Nephron (organoid): Measurements from ENCODE around the gene SSR1.

Experiments
- H3K27ac Mint-ChIP-seq, 3 experiments: 2 replicates each; pipeline ENCODE4 v1.8.0; 2020; ENCODE audit warnings: mixed read lengths in 3 of 3, mild to moderate bottlenecking in 2 of 3, moderate library complexity in 1 of 3
- H3K27me3 Mint-ChIP-seq: 2 replicates; pipeline ENCODE4 v1.8.0; 2021; ENCODE audit warnings: low read depth, mild to moderate bottlenecking, moderate library complexity, mixed read lengths
- H3K36me3 Mint-ChIP-seq: 2 replicates; pipeline ENCODE4 v1.8.0; 2020; ENCODE audit warnings: low read depth, mixed read lengths
- H3K4me1 Mint-ChIP-seq: 2 replicates; pipeline ENCODE4 v1.8.0; 2020; ENCODE audit warnings: mixed read lengths
- H3K4me3 Mint-ChIP-seq, 3 experiments: 2 replicates each; pipeline ENCODE4 v1.8.0; 2020; ENCODE audit warnings: mild to moderate bottlenecking in 3 of 3, mixed read lengths in 3 of 3, moderate library complexity in 2 of 3
- H3K9me3 Mint-ChIP-seq: 2 replicates; pipeline ENCODE4 v1.8.0; 2020; ENCODE audit warnings: mixed read lengths
- CTCF ChIP-seq, 3 experiments: fragments of 200-600 bp; sonication (generic); IDR thresholded peaks; one replicate each; pipeline ENCODE4 v1.5.0; 2021; ENCODE audit warnings: antibody characterized with exemption in 3 of 3; ENCODE audit not compliant: unreplicated experiment in 3 of 3

Gene SSR1

GRCh38 chr6:7311917-7312615, 933 bp downstream of the SSR1 start:
- no peaks in the 10 kb centered on the region for H3K27me3 Mint-ChIP-seq
- peaks cover 31% of the 10 kb centered on the region for H3K36me3 Mint-ChIP-seq
- H3K27ac Mint-ChIP-seq, result peak overlapping the region; percentile 97
- TF ChIP-seq CTCF (IDR thresholded peaks at IDR 0.05; ENCODE audit: unreplicated experiment in 3 of 3), result no peak
- peaks cover 15% of the 10 kb centered on the region for H3K4me1 Mint-ChIP-seq
- peak overlapping the region; percentile 92 to 97 (median 96) for H3K4me3 Mint-ChIP-seq
- no peaks in the 10 kb centered on the region for H3K9me3 Mint-ChIP-seq

GRCh38 chr6:7311176-7311575, 1.8 kb downstream of the SSR1 start:
- Mint-ChIP-seq H3K36me3 (peaks cover 33% of the 10 kb centered on the region), H3K9me3 (no peaks in the 10 kb centered on the region), H3K4me3 (peak overlapping the region; percentile 92 to 97 (median 96)), H3K4me1 (peaks cover 15% of the 10 kb centered on the region), H3K27me3 (no peaks in the 10 kb centered on the region), H3K27ac (peak overlapping the region; percentile 89 to 97 (median 97))
- TF ChIP-seq CTCF (IDR thresholded peaks at IDR 0.05; ENCODE audit: unreplicated experiment in 3 of 3), result no peak

- Mint-ChIP-seq H3K27me3 (no peaks in the 10 kb centered on the region), H3K36me3 (peaks cover 51% of the 10 kb centered on the region), H3K4me3 (no peak overlapping the region), H3K4me1 (peaks cover 25% of the 10 kb centered on the region), H3K9me3 (no peaks in the 10 kb centered on the region), H3K27ac (no peak overlapping the region)
- TF ChIP-seq CTCF (IDR thresholded peaks at IDR 0.05; ENCODE audit: unreplicated experiment in 3 of 3), result no peak
These were observed 3.9 kb downstream of the SSR1 start for GRCh38 chr6:7309050-7309449.

- peaks cover 64% of the 10 kb centered on the region for H3K36me3 Mint-ChIP-seq
- H3K9me3 Mint-ChIP-seq, result no peaks in the 10 kb centered on the region
- H3K4me3 Mint-ChIP-seq, result no peak overlapping the region
- H3K4me1 Mint-ChIP-seq, result peaks cover 25% of the 10 kb centered on the region
- H3K27me3 Mint-ChIP-seq, result no peaks in the 10 kb centered on the region
- TF ChIP-seq CTCF (IDR thresholded peaks at IDR 0.05; ENCODE audit: unreplicated experiment in 3 of 3), result no peak
- no peak overlapping the region for H3K27ac Mint-ChIP-seq
These were observed 5.5 kb downstream of the SSR1 start for GRCh38 chr6:7307533-7307932.

GRCh38 chr6:7304821-7305220, 8.2 kb downstream of the SSR1 start:
- no peak overlapping the region for H3K4me3 Mint-ChIP-seq
- H3K9me3 Mint-ChIP-seq, result no peaks in the 10 kb centered on the region
- peaks cover 17% of the 10 kb centered on the region for H3K4me1 Mint-ChIP-seq
- no peak overlapping the region for H3K27ac Mint-ChIP-seq
- H3K36me3 Mint-ChIP-seq, result peaks cover 83% of the 10 kb centered on the region
- H3K27me3 Mint-ChIP-seq, result no peaks in the 10 kb centered on the region
- TF ChIP-seq CTCF (IDR thresholded peaks at IDR 0.05; ENCODE audit: unreplicated experiment in 3 of 3), result no peak

- Mint-ChIP-seq H3K27ac (no peak overlapping the region), H3K36me3 (peaks cover 78% of the 10 kb centered on the region), H3K9me3 (no peaks in the 10 kb centered on the region), H3K4me1 (peaks cover 10% of the 10 kb centered on the region), H3K4me3 (no peak overlapping the region), H3K27me3 (no peaks in the 10 kb centered on the region)
- TF ChIP-seq CTCF (IDR thresholded peaks at IDR 0.05; ENCODE audit: unreplicated experiment in 3 of 3), result no peak
These were observed 11.3 kb downstream of the SSR1 start for GRCh38 chr6:7301702-7302101.
